SJSA1 (cell line): ENCODE results near the gene GOLPH3L. TPM values are rescaled to one million over a fixed set of nuclear protein-coding genes. Genes with fewer than 3 reads are reported as not detected.
"Not testable (repeated sequence)": the region's sequence is repeated elsewhere in the genome, so short reads cannot be mapped to it uniquely, and the experiment has no call there.

Source experiments
- DNase-seq, 2 experiments: peaks; one replicate each; pipeline ENCODE4 v3.0.0-alpha.2; 2015 to 2020; ENCODE audit warnings: low spot score in 2 of 2, low read depth in 1 of 2
- H3K27ac ChIP-seq: fragments of 250-450 bp; sonication (Bioruptor Pico); 2 replicates; pipeline ENCODE4 v1.5.1; 2020; ENCODE audit warnings: mild to moderate bottlenecking, moderate library complexity
- H3K27me3 ChIP-seq: fragments of 250-450 bp; sonication (Bioruptor Pico); replicated peaks from 2 replicates; pipeline ENCODE4 v1.5.1; 2020; ENCODE audit warnings: mild to moderate bottlenecking, moderate library complexity
- H3K36me3 ChIP-seq: fragments of 250-450 bp; sonication (Bioruptor Pico); 2 replicates; pipeline ENCODE4 v1.5.1; 2020; ENCODE audit warnings: mild to moderate bottlenecking
- H3K4me1 ChIP-seq: fragments of 250-450 bp; sonication (Bioruptor Pico); replicated peaks from 2 replicates; pipeline ENCODE4 v1.6.1; 2021; ENCODE audit warnings: mild to moderate bottlenecking
- H3K4me3 ChIP-seq: fragments of 250-450 bp; sonication (Bioruptor Pico); 2 replicates; pipeline ENCODE4 v1.5.1; 2020; ENCODE audit warnings: mild to moderate bottlenecking
- H3K9me3 ChIP-seq: fragments of 250-450 bp; sonication (Bioruptor Pico); replicated peaks from 2 replicates; pipeline ENCODE4 v1.5.1; 2020; ENCODE audit warnings: mild to moderate bottlenecking
- total RNA-seq: library from RNA; depleted of rRNA; stranded (reverse); fragments of >200 nt; shearing (Covaris generic); gene quantifications from 2 replicates; pipeline ENCODE4 v1.2.3, GENCODE V29; 2014

GOLPH3L gene
- total RNA-seq, 1 experiment from 2014 or later, result 2.3 TPM

DNA sequence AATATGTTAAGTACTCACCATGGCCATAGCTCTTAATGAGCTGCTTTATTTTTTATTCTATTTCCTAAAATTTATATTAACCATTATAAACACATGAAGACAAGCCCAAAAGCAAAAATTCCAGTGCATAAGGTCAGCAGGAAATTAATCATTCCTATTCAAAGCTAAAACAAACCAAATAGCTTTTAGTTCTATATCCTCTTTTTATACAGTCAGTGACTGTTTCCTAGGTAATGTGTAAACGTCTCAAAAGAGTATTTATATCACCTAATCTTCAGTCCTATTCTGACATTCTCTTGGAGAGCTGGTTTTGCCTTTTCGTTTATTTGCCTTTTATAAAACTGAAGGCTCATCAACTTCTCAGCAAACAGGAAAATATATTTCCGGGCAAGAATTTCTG, 4.2 kb downstream of the GOLPH3L start:
- Histone ChIP-seq H3K27me3 (no peaks in the 10 kb centered on the region), H3K9me3 (no peaks in the 10 kb centered on the region), H3K4me3 (no peak overlapping the region), H3K4me1 (no peaks in the 10 kb centered on the region), H3K36me3 (peaks cover 13% of the 10 kb centered on the region), H3K27ac (no peak overlapping the region)
- DNase-seq, result no peak

GRCh38 chr1:150688763-150689162, 8.2 kb downstream of the GOLPH3L start:
- no peaks in the 10 kb centered on the region for H3K27me3 ChIP-seq
- no peaks in the 10 kb centered on the region for H3K4me1 ChIP-seq
- H3K4me3 ChIP-seq, result no peak overlapping the region
- no peak overlapping the region for H3K27ac ChIP-seq
- no peak for DNase-seq
- H3K9me3 ChIP-seq, result no peaks in the 10 kb centered on the region
- peaks cover 15% of the 10 kb centered on the region for H3K36me3 ChIP-seq

- no peak overlapping the region for H3K4me3 ChIP-seq
Measured at GRCh38 chr1:150686275-150686674, 10.7 kb downstream of the GOLPH3L start.

GRCh38 chr1:150683914-150684313, 13.0 kb downstream of the GOLPH3L start:
- no peaks in the 10 kb centered on the region for H3K9me3 ChIP-seq
- no peak overlapping the region for H3K4me3 ChIP-seq
- no peaks in the 10 kb centered on the region for H3K27me3 ChIP-seq
- peaks cover 4% of the 10 kb centered on the region; the same call in 1 of the 2 replicates for H3K36me3 ChIP-seq
- no peaks in the 10 kb centered on the region for H3K4me1 ChIP-seq
- H3K27ac ChIP-seq, result no peak overlapping the region
- DNase-seq, result no peak

More at GRCh38 chr1:150686275-150686674, 10.7 kb downstream of the GOLPH3L start:
- DNase-seq, result no peak
- no peaks in the 10 kb centered on the region for H3K9me3 ChIP-seq
- peaks cover 4% of the 10 kb centered on the region; the same call in 1 of the 2 replicates for H3K36me3 ChIP-seq
- H3K4me1 ChIP-seq, result no peaks in the 10 kb centered on the region
- no peaks in the 10 kb centered on the region for H3K27me3 ChIP-seq
- H3K27ac ChIP-seq, result no peak overlapping the region

GRCh38 chr1:150678988-150679387, 18.0 kb downstream of the GOLPH3L start:
- Histone ChIP-seq H3K4me1 (no peaks in the 10 kb centered on the region), H3K27me3 (no peaks in the 10 kb centered on the region), H3K9me3 (no peaks in the 10 kb centered on the region), H3K27ac (no peak overlapping the region), H3K4me3 (no peak overlapping the region), H3K36me3 (no peaks in the 10 kb centered on the region; the same call in 1 of the 2 replicates)
- no peak for DNase-seq

DNA sequence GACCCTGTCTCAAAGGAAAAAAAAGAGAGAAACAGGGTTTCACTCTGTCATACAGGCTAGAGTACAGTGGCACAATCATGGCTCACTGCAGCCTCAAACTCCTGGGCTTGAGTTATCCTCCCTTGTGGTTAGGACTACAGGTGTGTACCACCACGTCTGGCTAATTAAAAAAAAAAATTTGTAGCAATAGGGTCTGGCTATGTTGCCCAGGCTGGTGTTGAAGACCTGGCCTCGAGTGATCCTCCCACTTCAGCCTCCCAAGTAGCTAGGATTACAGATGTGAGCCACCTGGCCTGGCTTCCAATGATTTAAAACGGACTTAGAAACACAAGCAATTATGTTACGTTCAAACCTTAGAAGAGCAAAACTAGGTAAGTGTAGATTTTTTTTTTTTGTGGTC, 22.1 kb downstream of the GOLPH3L start:
- H3K4me1 ChIP-seq, result no peaks in the 10 kb centered on the region
- no peaks in the 10 kb centered on the region for H3K36me3 ChIP-seq
- no peak overlapping the region for H3K27ac ChIP-seq
- DNase-seq, result no peak
- H3K9me3 ChIP-seq, result no peaks in the 10 kb centered on the region
- no peak overlapping the region for H3K4me3 ChIP-seq
- no peaks in the 10 kb centered on the region for H3K27me3 ChIP-seq

- Histone ChIP-seq H3K4me1 (no peaks in the 10 kb centered on the region), H3K4me3 (no peak overlapping the region), H3K36me3 (peaks cover 17% of the 10 kb centered on the region), H3K9me3 (no peaks in the 10 kb centered on the region), H3K27me3 (no peaks in the 10 kb centered on the region), H3K27ac (no peak overlapping the region)
- DNase-seq, result no peak
Measured at GRCh38 chr1:150663321-150663720, 33.6 kb downstream of the GOLPH3L start.

- H3K36me3 ChIP-seq, result peaks cover 17% of the 10 kb centered on the region
- H3K27ac ChIP-seq, result no peak overlapping the region
- H3K9me3 ChIP-seq, result no peaks in the 10 kb centered on the region
- H3K4me3 ChIP-seq, result no peak overlapping the region
- H3K4me1 ChIP-seq, result no peaks in the 10 kb centered on the region
- no peak for DNase-seq
- no peaks in the 10 kb centered on the region for H3K27me3 ChIP-seq
Measured at GRCh38 chr1:150662811-150663210, 34.1 kb downstream of the GOLPH3L start.

- H3K27ac ChIP-seq, result no peak overlapping the region
- H3K4me3 ChIP-seq, result no peak overlapping the region
- H3K9me3 ChIP-seq, result no peaks in the 10 kb centered on the region
- H3K27me3 ChIP-seq, result no peaks in the 10 kb centered on the region
- H3K4me1 ChIP-seq, result no peaks in the 10 kb centered on the region
- H3K36me3 ChIP-seq, result peaks cover 17% of the 10 kb centered on the region
- DNase-seq, result no peak
Measured at GRCh38 chr1:150661156-150661555, 35.8 kb downstream of the GOLPH3L start.

DNA sequence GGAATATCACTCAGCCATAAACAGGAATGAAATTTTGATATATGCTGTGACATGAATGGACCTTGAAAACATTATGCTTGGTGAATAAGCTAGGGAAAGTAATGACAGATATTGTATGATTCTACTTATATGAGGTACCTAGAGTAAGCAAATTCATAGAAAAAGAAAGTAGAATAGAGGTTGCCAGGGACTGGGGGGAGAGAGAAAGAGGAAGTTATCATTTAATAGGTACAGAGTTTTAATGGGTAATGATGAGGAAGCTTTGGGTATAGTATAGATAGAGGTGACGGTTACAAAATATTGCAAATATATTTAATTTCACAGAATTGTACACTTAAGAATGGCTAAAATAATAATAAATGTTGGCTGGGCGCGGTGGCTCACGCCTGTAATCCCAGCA, 36.4 kb downstream of the GOLPH3L start:
- Histone ChIP-seq H3K4me1 (no peaks in the 10 kb centered on the region), H3K36me3 (peaks cover 17% of the 10 kb centered on the region), H3K27ac (no peak overlapping the region), H3K4me3 (no peak overlapping the region), H3K27me3 (no peaks in the 10 kb centered on the region), H3K9me3 (no peaks in the 10 kb centered on the region)
- no peak for DNase-seq

- not testable (repeated sequence) for H3K27me3 ChIP-seq, H3K4me3 ChIP-seq, H3K9me3 ChIP-seq, H3K4me1 ChIP-seq, H3K27ac ChIP-seq, DNase-seq
- peaks cover 14% of the 10 kb centered on the region for H3K36me3 ChIP-seq
Measured at GRCh38 chr1:150657064-150657463, 39.9 kb downstream of the GOLPH3L start.

GRCh38 chr1:150654635-150655034, 42.3 kb downstream of the GOLPH3L start:
- H3K4me3 ChIP-seq, DNase-seq, H3K4me1 ChIP-seq, H3K27me3 ChIP-seq, H3K27ac ChIP-seq, H3K9me3 ChIP-seq, H3K36me3 ChIP-seq: not testable (repeated sequence)

- DNase-seq, result no peak
Measured at GRCh38 chr1:150650193-150650592, 46.8 kb downstream of the GOLPH3L start.

DNA sequence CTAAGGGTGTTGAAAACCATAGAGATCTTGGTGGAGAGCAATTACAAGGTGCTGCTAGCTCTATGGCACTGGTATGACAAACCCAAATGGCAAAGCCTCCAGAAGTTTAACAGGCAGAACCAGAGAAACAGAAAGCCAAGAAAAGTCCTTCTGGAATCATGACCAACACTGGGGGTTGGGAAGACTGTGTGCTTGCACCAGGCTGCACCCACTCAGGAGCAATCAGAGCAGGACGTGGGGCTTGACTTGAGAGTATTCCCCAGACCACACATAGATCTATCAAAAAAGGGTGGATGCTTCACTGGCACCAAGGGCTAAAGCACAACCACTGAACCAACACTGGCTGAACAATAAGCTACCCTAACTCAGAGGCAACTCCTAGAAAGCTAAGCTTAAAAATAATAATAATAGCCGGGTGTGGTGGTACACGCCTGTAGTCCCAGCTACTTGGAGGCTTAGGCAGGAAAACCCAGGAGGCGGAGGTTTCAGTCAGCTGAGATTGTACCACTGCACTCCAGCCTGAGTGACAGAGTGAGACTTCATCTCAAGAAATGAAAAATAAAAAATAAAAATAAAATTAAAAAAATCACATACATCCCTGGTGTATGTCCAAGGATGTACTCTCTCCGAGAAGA, 47.4 kb downstream of the GOLPH3L start:
- no peaks in the 10 kb centered on the region for H3K27me3 ChIP-seq
- no peak for DNase-seq
- H3K4me3 ChIP-seq, result no peak overlapping the region
- no peaks in the 10 kb centered on the region; the same call in 1 of the 2 replicates for H3K4me1 ChIP-seq
- H3K9me3 ChIP-seq, result no peaks in the 10 kb centered on the region
- peaks cover 25% of the 10 kb centered on the region for H3K36me3 ChIP-seq
- no peak overlapping the region for H3K27ac ChIP-seq

More at GRCh38 chr1:150650193-150650592, 46.8 kb downstream of the GOLPH3L start:
- peaks cover 25% of the 10 kb centered on the region for H3K36me3 ChIP-seq
- no peaks in the 10 kb centered on the region for H3K27me3 ChIP-seq
- H3K9me3 ChIP-seq, result no peaks in the 10 kb centered on the region
- H3K27ac ChIP-seq, result no peak overlapping the region
- no peak overlapping the region for H3K4me3 ChIP-seq
- H3K4me1 ChIP-seq, result no peaks in the 10 kb centered on the region; the same call in 1 of the 2 replicates

GRCh38 chr1:150642296-150642695, 54.7 kb downstream of the GOLPH3L start:
- Histone ChIP-seq H3K9me3 (no peaks in the 10 kb centered on the region), H3K27me3 (no peaks in the 10 kb centered on the region), H3K4me1 (no peaks in the 10 kb centered on the region), H3K4me3 (no peak overlapping the region), H3K27ac (no peak overlapping the region), H3K36me3 (0 out of 2 replicates have a peak, but pooled peaks cover 6% of the 10 kb centered on the region)
- DNase-seq, result no peak
